Stomach smooth muscle (tissue), 2 donors: ENCODE data around the gene WNT6.

ENCODE experiments used
- H3K27ac ChIP-seq: one replicate; pipeline ENCODE4 v1.7.0; 2013; ENCODE audit warnings: mild to moderate bottlenecking, low read length, inconsistent platforms
- H3K27me3 ChIP-seq, 2 donors: one replicate each; pipeline ENCODE4 v1.7.0; 2013; ENCODE audit warnings: low read length in 2 of 2; ENCODE audit not compliant: insufficient read depth in 2 of 2, control insufficient read depth in 1 of 2
- H3K36me3 ChIP-seq, 2 donors: one replicate each; pipeline ENCODE4 v1.7.0; 2013; ENCODE audit warnings: low read length in 2 of 2; ENCODE audit not compliant: control insufficient read depth in 2 of 2, insufficient read depth in 2 of 2
- H3K4me1 ChIP-seq: one replicate; pipeline ENCODE4 v1.7.0; 2013; ENCODE audit warnings: low read length; ENCODE audit not compliant: control insufficient read depth, insufficient read depth
- H3K4me3 ChIP-seq, 2 donors: one replicate each; pipeline ENCODE4 v1.7.0; 2013; ENCODE audit warnings: low read length in 2 of 2
- H3K9ac ChIP-seq, 2 donors: one replicate each; pipeline ENCODE4 v1.7.0; 2013; ENCODE audit warnings: low read length in 2 of 2, mild to moderate bottlenecking in 1 of 2
- H3K9me3 ChIP-seq, 2 donors: one replicate each; pipeline ENCODE4 v1.7.0; 2013; ENCODE audit warnings: low read length in 2 of 2; ENCODE audit not compliant: control insufficient read depth in 2 of 2
- donor health status: healthy.
- donor health status: Pancreatic carcinoma.

Gene WNT6

GRCh38 chr2:218894880-218895157 is 35.2 kb downstream of the WNT6 start:
- no peaks in the 10 kb centered on the region for H3K9me3 ChIP-seq
- H3K36me3 ChIP-seq, result no peaks in the 10 kb centered on the region
- H3K4me3 ChIP-seq, result no peak overlapping the region
- peaks cover 37% of the 10 kb centered on the region for H3K4me1 ChIP-seq
- no peak overlapping the region for H3K9ac ChIP-seq
- H3K27ac ChIP-seq, result no peak overlapping the region
- peaks cover 64 to 66% of the 10 kb centered on the region in 2 donors for H3K27me3 ChIP-seq

DNA sequence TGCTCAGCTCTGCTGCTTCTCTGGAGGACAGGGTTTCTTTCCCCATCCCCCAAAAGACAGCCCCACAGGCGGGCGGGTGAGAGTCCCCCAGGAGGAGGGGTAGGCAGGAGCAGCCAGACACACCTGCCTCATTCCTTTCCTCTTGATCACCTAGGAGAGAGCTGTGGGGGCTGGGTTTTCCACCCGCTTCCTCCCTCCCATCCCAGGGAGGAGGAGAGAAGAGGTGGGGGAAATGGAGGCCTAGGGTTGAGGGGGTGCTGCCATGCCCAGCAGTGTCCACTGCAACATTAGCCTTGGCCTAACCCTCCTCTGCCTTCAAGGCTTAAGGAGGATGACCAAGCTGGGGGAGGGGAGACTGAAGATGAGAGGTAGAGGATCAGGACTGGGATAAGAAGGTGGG is 35.7 kb downstream of the WNT6 start:
- H3K9ac ChIP-seq, result no peak overlapping the region
- H3K36me3 ChIP-seq, result no peaks in the 10 kb centered on the region
- H3K27me3 ChIP-seq, result peaks cover 64 to 67% of the 10 kb centered on the region in 2 donors
- no peaks in the 10 kb centered on the region for H3K9me3 ChIP-seq
- no peak overlapping the region for H3K27ac ChIP-seq
- peaks cover 37% of the 10 kb centered on the region for H3K4me1 ChIP-seq
- no peak overlapping the region for H3K4me3 ChIP-seq

DNA sequence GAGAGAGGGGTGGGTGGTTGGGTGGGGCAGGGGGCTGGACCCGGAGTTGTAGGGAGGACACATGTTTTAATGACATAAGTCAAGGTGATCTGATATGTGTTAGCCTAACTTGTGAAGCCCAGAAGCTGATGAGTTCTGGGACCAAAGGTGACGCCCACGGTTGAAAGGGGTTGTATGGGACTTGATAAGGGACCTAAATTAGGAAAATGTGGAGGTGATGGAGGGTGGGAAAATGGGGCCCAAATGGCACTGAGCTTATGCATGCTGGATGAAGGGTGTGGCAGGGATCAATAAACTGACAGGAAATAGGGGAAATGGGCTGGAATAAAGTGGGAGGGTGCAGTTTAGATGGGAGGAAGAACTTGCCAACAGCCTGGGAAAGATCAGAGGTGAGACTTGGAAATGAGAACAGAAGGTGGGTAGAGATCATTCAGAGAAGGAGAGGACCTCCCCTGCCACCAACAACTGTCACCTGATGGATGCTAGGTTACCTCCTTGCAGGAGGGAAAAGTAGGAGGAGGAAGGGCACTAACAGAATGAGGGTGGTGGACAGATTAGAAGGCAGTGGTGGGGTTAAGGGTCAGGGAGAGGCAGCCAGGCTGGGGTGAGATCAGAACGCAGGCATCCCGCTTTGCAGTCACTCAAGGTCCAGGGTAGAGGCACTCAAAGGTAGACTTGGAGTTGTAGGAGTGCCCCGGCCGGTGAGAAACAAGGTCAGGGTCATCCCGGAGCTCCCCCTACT is 36.3 kb downstream of the WNT6 start:
- H3K27ac ChIP-seq, result no peak overlapping the region
- H3K4me3 ChIP-seq, result no peak overlapping the region
- no peaks in the 10 kb centered on the region for H3K9me3 ChIP-seq
- peaks cover 65 to 70% of the 10 kb centered on the region in 2 donors for H3K27me3 ChIP-seq
- H3K4me1 ChIP-seq, result peaks cover 37% of the 10 kb centered on the region
- no peak overlapping the region for H3K9ac ChIP-seq
- no peaks in the 10 kb centered on the region for H3K36me3 ChIP-seq

DNA sequence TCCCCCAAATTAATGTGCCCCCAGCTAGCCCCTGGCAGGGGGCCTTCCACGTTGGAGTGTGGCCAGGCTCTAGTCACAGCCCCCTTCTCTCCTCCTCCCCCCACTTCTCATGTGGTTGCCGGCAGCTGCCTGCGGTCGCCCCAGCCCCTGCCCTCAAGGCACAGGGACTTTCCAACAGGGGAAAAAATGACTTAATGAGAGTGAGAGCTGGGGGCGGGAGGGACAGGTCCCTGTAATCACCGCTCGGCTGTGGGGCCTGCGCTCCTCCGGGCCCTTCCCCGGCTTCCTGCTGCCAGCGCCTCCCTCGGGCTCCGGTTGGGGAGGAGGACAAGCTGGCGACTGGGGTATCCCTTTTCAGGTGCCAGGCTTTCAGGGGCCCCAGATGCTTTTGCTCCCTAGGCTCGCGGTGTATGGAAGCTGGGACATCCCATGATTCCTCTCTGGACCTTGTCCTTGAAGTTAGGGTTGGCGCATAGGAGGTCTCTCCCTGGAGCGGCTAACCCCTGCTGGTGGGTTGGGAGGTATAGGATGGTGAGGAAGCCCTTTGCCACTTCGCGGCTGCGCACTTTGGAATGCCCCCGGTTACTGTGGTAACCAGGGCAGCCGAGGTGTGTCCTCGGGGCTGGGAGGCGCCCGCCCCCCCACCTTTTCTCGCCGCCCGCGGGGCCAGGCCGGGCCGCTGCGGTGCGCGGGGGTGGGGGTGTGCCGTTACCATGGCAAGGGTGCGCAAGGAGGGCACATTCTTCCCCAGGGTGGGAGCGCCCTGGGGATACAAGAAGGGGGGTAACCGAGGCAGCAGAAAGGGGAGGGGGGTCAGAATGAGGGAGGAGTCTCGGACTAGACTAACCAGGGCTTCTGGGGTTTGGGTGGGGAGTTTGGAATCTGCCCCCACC is 37.1 kb downstream of the WNT6 start:
- peak overlapping the region in 1 of 2 donors; percentile 15 for H3K4me3 ChIP-seq
- no peak overlapping the region for H3K9ac ChIP-seq

GRCh38 chr2:218897394-218898108 is 37.9 kb downstream of the WNT6 start:
- Histone ChIP-seq H3K27ac (no peak overlapping the region), H3K27me3 (peaks cover 70 to 80% of the 10 kb centered on the region in 2 donors)

More for the DNA sequence above, 37.1 kb downstream of the WNT6 start:
- peaks cover 37% of the 10 kb centered on the region for H3K4me1 ChIP-seq
- H3K36me3 ChIP-seq, result no peaks in the 10 kb centered on the region
- no peak overlapping the region for H3K27ac ChIP-seq
- H3K9me3 ChIP-seq, result no peaks in the 10 kb centered on the region
- H3K27me3 ChIP-seq, result peaks cover 65 to 75% of the 10 kb centered on the region in 2 donors

GRCh38 chr2:218898109-218898878 is 38.7 kb downstream of the WNT6 start:
- H3K36me3 ChIP-seq, result no peaks in the 10 kb centered on the region
- no peak overlapping the region for H3K27ac ChIP-seq
- peaks cover 72 to 78% of the 10 kb centered on the region in 2 donors for H3K27me3 ChIP-seq
- peaks cover 26% of the 10 kb centered on the region for H3K4me1 ChIP-seq
- H3K4me3 ChIP-seq, result peak overlapping the region in 1 of 2 donors; percentile 54
- H3K9ac ChIP-seq, result no peak overlapping the region
- no peaks in the 10 kb centered on the region for H3K9me3 ChIP-seq

More at GRCh38 chr2:218897394-218898108, 37.9 kb downstream of the WNT6 start:
- peaks cover 34% of the 10 kb centered on the region for H3K4me1 ChIP-seq
- no peaks in the 10 kb centered on the region for H3K9me3 ChIP-seq
- no peak overlapping the region for H3K4me3 ChIP-seq
- H3K36me3 ChIP-seq, result no peaks in the 10 kb centered on the region
- H3K9ac ChIP-seq, result no peak overlapping the region

DNA sequence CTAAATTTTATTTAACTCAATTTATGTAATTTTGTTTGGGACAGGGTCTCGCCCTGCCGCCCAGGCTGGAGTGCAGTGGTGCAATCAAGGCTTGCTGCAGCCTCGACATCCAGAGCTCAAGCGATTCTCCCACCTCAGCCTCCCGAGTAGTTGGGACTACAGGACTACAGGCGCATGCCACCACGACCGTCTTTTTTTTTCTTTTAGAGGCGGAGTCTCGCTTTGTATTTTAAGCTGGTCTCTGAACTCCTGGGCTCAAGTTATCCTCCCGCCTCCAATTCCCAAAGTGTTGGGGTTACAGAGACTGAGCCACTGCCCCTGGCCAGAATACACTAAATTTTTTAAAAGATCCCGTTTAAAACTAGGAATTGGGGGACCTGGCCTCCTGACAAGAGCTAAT is 39.5 kb downstream of the WNT6 start:
- Histone ChIP-seq H3K9me3 (no peaks in the 10 kb centered on the region), H3K4me1 (peaks cover 25% of the 10 kb centered on the region), H3K27ac (no peak overlapping the region), H3K9ac (no peak overlapping the region), H3K36me3 (no peaks in the 10 kb centered on the region), H3K4me3 (no peak overlapping the region), H3K27me3 (peaks cover 63 to 71% of the 10 kb centered on the region in 2 donors)

DNA sequence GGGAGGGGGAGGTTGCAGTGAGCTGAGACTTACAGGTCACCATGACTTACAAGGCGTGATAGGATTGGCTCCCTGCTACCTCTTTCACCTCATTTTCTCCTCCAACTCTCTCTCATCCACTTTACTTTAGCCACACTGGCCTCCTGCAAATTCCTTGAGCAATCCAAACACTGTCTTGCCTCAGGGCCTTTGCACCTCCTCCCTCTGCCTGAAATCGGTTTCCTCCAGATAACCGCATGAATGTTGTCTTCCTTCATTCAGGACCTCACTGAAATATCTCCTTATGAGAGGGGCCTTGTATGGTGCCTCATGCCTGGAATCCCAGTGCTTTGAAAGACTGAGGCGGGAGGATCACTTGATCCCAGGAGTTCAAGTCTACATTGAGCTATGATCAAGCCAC is 42.8 kb downstream of the WNT6 start:
- Histone ChIP-seq H3K4me1 (peaks cover 11% of the 10 kb centered on the region), H3K36me3 (no peaks in the 10 kb centered on the region), H3K27me3 (peaks cover 42 to 45% of the 10 kb centered on the region in 2 donors), H3K9me3 (no peaks in the 10 kb centered on the region), H3K4me3 (no peak overlapping the region), H3K9ac (no peak overlapping the region), H3K27ac (no peak overlapping the region)

DNA sequence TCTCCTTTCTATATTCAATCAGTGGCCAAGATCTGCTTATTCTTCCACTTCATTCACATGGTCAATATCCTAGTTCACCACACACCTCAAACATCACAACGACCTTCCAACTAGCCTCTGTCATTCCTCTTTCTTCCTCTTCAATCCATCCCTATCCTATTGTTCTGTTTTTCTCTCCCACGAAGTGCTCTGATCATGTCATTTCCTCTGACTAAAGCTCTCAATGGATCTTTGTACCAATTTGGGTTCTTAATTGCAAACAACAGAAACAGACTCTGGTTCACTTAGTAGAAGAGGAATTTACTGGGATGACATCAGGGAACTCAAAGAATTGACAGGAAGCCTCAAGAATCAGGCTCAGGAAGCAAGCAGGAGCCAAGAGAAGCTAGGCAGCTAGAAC is 44.6 kb downstream of the WNT6 start:
- Histone ChIP-seq H3K27me3 (peaks cover 24 to 28% of the 10 kb centered on the region in 2 donors), H3K9ac (no peak overlapping the region), H3K4me1 (peaks cover 7% of the 10 kb centered on the region), H3K36me3 (no peaks in the 10 kb centered on the region), H3K27ac (no peak overlapping the region), H3K4me3 (no peak overlapping the region), H3K9me3 (no peaks in the 10 kb centered on the region)
